ENCODE data around the gene PRUNE2.

Gene PRUNE2

DNA sequence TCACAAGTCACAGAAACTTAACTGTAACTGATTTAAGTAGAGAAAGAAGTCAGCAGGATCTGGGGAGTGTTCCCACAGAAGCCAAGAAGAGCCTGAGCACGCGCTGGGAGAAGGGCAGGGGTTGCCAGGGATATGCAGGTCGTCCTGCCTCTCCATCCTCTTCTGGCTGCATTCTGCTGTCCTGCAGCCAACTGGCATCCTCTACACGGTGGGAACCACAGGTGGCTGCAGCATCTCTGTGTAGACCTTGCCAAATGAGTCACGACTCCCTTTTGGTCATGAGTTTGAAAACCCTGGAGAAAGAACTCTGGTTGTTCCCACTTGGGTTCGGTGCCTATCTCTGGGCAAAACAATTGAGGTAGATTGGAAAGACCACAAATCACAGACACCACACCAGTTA, 180.0 kb downstream of the PRUNE2 start:
- DNase-seq = no peak

DNA sequence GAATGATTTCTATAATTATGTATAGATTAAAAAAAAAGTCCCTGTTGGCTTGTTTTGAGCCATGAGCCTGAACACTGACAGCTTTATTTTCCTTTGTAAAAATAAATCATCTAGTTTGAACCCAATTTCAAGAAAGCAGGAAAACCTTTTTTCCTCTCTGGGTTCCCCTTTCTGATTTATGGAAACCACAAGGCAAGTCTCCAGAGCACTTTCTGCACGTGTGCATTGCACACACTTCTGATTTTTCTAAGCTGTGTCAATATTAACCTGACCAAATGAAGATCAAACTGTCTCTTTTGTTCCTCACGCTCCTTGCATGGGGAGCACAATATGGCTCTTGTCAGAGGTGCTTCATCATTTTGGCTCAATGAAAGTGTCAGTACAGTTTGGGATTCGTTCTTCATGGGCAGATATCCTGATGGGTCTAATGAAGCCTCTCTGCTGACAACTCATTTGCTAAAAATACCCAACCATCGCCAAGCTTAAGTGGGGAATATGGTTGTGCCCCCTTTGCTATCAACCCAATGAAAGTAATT, 180.8 kb downstream of the PRUNE2 start:
- DNase-seq = no peak

DNA sequence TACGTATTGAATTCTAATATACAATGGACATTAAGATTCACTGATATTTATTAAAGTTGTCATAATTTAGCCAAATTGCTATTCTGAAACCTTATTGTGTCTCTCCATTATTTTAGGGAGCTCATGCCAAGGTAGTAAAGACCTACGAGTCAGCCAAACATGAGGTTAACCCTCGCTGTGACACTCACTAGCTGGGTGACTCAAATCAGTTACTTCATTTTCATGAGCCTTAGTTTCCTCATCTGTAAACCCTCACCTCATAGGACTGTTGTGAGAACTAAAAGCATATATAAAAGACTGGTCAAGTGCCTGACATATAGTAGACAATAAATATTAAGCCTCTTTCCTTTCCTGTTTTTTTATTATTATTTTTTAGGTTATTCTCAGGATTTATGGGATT, 185.7 kb downstream of the PRUNE2 start:
- DNase-seq = no peak

DNA sequence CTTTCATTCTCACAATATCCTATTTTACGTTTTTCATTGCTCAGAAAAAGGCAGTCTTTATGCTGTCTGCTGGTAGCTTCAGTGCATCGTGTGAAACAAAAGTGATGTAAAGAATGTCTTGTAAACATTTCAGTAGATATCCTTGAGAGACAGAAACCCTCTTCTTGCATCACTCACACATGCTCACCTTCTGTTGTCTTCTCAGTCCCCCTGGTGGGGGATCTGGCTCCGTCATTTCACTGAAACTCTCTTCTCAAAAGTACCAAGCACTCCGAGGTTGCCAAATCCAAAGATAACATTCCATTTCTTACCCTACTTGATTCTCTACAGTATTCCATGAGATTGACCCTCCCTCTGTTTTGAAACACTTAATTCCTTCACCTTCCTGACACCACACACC, 187.7 kb downstream of the PRUNE2 start:
- DNase-seq = no peak

GRCh38 chr9:76717613-76718012, 188.3 kb downstream of the PRUNE2 start:
- DNase-seq = no peak

- DNase-seq = no peak
Measured at GRCh38 chr9:76717176-76717575, 188.7 kb downstream of the PRUNE2 start.

DNA sequence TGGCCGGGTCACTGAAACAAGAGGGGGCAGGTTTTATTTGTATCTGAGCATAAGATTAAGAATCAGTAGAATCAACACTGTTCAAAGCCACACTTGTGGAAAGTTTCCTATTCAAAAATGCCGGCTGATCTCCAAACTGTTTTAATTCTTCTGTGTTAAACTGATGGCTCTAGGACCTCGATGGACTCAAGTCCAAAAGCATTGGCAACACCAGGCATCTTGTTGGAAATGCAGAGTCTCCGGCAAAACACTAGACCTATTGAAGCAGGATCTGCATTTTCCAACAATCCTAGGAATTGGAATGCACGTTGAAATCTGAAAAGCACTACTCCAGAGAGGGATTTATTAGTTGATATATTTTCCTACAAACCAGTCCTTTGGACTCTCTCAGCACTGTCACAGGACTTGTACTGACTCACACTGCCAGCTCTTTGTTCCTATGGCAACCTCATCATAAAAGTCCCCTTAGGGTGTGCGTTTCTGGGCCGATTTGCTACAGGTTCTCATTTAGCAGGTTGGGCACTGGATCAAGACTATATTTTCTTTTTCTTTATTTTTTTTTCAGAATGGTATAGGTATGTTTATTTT, 189.7 kb downstream of the PRUNE2 start:
- no peak for DNase-seq

DNA sequence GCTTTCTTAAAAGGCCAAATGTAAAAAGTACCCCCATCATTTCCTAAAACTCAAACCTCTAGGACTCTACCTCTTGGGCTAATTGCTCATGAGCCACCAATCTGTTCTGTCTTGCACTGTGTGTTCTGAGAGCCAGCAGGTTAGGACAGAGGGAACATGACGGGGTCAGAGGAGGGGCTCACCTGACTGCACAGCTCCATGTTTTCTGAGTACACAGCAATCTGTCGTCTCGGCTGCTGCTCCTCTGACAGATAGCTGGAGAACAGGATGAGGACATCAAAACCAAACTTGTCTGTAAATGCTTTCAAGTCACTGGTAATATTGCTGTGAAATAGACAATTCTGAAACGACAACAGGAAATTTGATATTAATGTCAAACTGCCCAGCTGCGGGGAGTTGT, 192.5 kb downstream of the PRUNE2 start:
- no peak for DNase-seq

GRCh38 chr9:76709020-76709419, 196.9 kb downstream of the PRUNE2 start:
- no peak for DNase-seq

- no peak for DNase-seq
Measured at GRCh38 chr9:76707510-76707909, 198.4 kb downstream of the PRUNE2 start.

DNA sequence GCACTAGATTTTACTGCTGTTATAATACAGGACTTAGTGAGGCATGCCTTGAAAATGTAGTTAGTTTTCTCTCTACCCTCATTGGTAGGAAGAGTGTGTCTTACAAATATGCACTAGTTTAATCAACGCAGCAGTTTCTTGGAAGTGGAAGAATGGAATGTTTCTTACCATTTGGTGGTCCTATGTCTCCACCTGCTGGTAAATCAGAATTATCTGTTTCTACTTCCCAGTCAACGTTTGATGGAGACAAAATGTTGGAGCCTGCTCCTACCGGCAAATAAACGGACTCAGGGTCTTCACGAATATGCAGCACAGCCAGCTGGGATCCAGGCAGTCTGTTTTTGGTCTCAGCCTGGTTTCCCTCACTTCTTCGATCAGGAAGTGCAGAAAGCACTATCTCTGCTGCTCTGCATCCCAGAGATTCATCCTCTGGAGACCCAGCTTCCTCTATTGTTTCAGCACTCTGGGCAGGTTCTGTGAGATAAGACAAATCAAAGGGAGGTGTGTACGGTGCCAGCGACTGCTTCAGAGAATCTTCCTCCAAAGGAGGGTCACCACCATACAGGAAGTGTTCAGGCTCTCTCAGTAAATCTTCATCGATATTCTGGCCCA, 201.2 kb downstream of the PRUNE2 start:
- peak; percentile 29 for DNase-seq

- no peak for DNase-seq
Measured at GRCh38 chr9:76703270-76703669, 202.6 kb downstream of the PRUNE2 start.

DNA sequence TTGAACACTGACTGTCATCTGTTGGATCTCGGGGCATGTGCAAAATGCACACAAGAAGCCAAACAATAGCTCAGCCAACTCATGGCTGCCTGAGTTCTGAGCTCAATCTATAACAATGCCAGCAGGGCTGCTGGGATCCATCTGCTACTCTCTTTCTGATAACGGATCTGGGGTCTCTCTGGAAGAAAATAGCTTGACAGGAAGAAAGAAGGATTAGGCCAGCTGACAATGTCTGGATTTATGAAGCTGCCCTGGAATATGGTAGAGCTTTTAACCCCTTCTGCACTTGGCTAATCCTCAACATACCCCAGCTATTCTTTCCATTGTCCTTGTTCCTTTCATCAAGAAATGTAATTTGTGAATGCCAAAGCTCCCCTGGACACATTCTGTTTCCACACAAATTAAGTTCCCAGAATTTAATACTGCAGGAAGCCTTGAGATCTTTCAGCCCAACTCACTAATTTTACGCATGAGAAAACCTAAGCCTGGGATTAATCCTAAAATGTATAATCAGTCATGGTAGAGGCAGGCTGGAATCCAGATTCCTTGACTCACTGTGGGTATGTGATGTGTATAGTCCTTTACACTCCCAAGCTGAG, 204.4 kb downstream of the PRUNE2 start:
- DNase-seq = no peak

- DNase-seq = no peak
Measured at GRCh38 chr9:76700916-76701315, 205.0 kb downstream of the PRUNE2 start.

DNA sequence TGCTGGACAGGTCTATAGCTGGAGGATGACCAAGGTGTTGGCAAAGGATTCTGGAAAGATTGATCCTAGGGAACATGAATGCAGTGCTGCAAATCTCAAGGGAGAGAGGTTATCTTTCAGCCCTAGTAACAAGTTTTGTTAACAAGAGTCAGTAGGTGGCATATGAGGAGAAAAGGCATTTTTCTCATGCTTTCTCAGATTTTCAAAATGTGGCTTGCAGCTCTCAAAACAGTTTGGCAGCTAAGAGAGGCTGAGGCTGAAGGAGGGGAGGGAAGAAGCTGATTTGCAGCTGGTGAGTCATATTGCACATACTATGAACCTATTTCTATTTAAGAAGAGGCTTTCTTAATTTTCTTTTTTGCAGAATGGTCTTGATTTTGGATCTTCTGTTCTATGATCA, 205.9 kb downstream of the PRUNE2 start:
- DNase-seq = no peak

- no peak for DNase-seq
Measured at GRCh38 chr9:76697554-76697953, 208.4 kb downstream of the PRUNE2 start.

- no peak for DNase-seq
Measured at GRCh38 chr9:76697081-76697480, 208.8 kb downstream of the PRUNE2 start.

- DNase-seq = no peak
Measured at GRCh38 chr9:76693912-76694311, 212.0 kb downstream of the PRUNE2 start.

DNA sequence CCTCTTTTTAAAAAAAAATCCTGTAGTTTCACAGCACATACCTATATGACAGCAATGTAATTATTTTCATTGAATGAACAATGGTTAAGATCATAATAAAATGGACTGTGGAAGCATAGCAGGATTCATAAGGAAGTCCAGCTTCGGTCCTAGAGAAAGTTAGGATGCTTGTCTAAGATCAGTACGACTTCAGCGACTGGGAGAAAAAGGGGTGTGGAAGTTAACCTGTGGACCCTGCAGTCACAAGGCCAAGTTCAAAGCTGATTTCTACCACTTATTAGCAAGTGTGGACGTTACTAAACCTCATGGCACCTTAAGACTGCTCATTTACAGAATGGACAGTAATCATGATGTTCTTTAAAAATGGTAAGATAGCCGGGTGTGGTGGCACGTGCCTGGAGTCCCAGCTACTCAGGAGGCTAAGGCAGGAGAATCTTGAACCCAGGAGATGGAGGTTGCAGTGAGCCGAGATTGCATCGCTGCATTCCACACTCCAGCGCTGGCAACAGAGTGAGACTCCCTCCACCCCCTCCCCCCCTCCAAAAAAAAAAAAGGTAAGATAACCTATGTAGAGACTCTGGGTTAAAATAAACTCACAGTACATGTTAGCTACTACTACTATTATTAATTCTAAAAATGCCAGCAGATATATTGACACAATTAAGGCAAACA, 213.3 kb downstream of the PRUNE2 start:
- DNase-seq = no peak

GRCh38 chr9:76691517-76692313, 214.2 kb downstream of the PRUNE2 start:
- no peak for DNase-seq

DNA sequence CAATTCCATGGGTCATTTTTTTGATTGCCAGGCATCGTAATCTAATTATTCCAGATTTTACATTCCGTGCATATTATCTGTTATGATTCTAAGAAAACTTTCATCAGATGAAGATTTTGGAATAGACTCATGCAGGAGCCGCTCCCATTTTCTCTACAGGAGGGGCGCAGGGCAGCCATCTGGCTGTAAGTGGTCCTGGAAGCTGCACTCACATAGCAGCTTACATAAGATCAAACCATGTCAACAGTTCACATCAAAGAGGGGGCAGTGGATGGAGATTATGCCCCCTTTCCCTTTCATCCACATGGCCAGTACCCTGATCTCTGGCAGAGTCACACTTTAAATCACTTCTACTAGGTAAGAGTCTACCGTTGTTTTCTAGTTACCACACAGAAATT, 214.9 kb downstream of the PRUNE2 start:
- no peak for DNase-seq

DNA sequence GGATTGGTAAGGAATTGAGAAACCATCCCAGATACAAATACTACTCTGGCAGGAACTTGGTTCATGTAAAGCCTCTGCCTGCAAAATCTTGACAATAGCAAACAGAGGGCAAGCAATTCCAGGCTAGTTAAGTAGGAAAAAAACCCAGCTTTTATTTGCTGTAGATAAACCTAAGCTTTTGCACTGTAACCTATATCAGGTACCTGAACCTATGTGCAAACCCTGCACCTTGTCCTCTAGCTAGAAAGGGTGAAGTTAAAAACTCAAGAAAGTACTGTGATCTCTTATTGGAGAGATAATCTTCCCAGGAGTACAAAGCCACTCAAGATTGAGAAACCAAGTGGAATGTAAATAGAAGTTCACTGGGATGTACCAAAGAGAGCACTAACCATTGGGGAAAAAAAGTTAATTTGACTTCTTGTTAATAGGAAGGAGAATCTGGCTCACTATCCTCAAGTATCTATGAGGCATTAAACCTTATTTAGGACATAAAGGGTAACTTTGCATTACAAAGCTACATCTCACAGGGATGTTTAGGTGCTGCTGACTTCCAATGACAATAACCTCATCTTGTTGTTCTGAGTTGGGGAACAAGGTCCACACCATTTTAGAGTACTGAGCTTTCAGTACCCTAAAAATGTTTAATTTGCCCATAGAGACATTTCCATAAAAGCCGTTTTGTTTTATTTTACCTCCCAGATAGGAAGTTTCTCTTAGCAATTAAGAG, 215.5 kb downstream of the PRUNE2 start:
- DNase-seq = no peak

All from NCI-H1694 (cell line).